ENCODE results near the gene LAMB2. TPM values are rescaled to one million over a fixed set of nuclear protein-coding genes. Genes with fewer than 3 reads are reported as not detected.

The LAMB2 gene
- total and polyA plus RNA-seq, 2 experiments from 2014 or later: 615 to 1,233 TPM

GRCh38 chr3:49158792-49159191 lies 25.9 kb upstream of the LAMB2 start:
- no peak overlapping the region for H3K4me3 ChIP-seq
- H3K36me3 ChIP-seq: peaks cover 2% of the 10 kb centered on the region
- no peak overlapping the region for H3K27ac ChIP-seq
- DNase-seq (ENCODE audit: low read depth in 1 of 2, low spot score in 1 of 2): no peak
- no peak for TF ChIP-seq CTCF (IDR thresholded peaks at IDR 0.05; ENCODE audit: low read depth, low read length)
- H3K9me3 ChIP-seq (ENCODE audit: low read depth): no peaks in the 10 kb centered on the region
- no peaks in the 10 kb centered on the region for H3K4me1 ChIP-seq (ENCODE audit: low read depth)
- no peaks in the 10 kb centered on the region for H3K27me3 ChIP-seq

- Histone ChIP-seq H3K36me3 (no peaks in the 10 kb centered on the region), H3K27me3 (no peaks in the 10 kb centered on the region), H3K4me3 (no peak overlapping the region), H3K27ac (peak overlapping the region; percentile 1), H3K9me3 (ENCODE audit: low read depth) (no peaks in the 10 kb centered on the region), H3K4me1 (ENCODE audit: low read depth) (no peaks in the 10 kb centered on the region)
- TF ChIP-seq CTCF (IDR thresholded peaks at IDR 0.05; ENCODE audit: low read depth, low read length): peak; percentile 34
- peak; percentile 19 to 40 for DNase-seq (ENCODE audit: low read depth in 1 of 2, low spot score in 1 of 2)
Measured at GRCh38 chr3:49158103-49158709, 25.4 kb upstream of the LAMB2 start.

- Histone ChIP-seq H3K36me3 (no peaks in the 10 kb centered on the region), H3K4me1 (ENCODE audit: low read depth) (no peaks in the 10 kb centered on the region), H3K9me3 (ENCODE audit: low read depth) (no peaks in the 10 kb centered on the region), H3K27ac (peak overlapping the region; percentile 1), H3K27me3 (no peaks in the 10 kb centered on the region), H3K4me3 (no peak overlapping the region)
- no peak for TF ChIP-seq CTCF (IDR thresholded peaks at IDR 0.05; ENCODE audit: low read depth, low read length)
- no peak for DNase-seq (ENCODE audit: low read depth in 1 of 2, low spot score in 1 of 2)
Measured at GRCh38 chr3:49157289-49157688, 24.4 kb upstream of the LAMB2 start.

- H3K36me3 ChIP-seq: no peaks in the 10 kb centered on the region
- DNase-seq (ENCODE audit: low read depth in 1 of 2, low spot score in 1 of 2): no peak
- H3K4me1 ChIP-seq (ENCODE audit: low read depth): no peaks in the 10 kb centered on the region
- H3K4me3 ChIP-seq: no peak overlapping the region
- H3K27me3 ChIP-seq: no peaks in the 10 kb centered on the region
- no peak overlapping the region for H3K27ac ChIP-seq
- no peak for TF ChIP-seq CTCF (IDR thresholded peaks at IDR 0.05; ENCODE audit: low read depth, low read length)
- no peaks in the 10 kb centered on the region for H3K9me3 ChIP-seq (ENCODE audit: low read depth)
Measured at GRCh38 chr3:49153349-49153912, 20.6 kb upstream of the LAMB2 start.

GRCh38 chr3:49151610-49152009 lies 18.8 kb upstream of the LAMB2 start:
- TF ChIP-seq CTCF (IDR thresholded peaks at IDR 0.05; ENCODE audit: low read depth, low read length): no peak
- DNase-seq (ENCODE audit: low read depth in 1 of 2, low spot score in 1 of 2): no peak
- no peaks in the 10 kb centered on the region for H3K27me3 ChIP-seq
- H3K9me3 ChIP-seq (ENCODE audit: low read depth): no peaks in the 10 kb centered on the region
- no peaks in the 10 kb centered on the region for H3K36me3 ChIP-seq
- no peak overlapping the region for H3K27ac ChIP-seq
- H3K4me1 ChIP-seq (ENCODE audit: low read depth): no peaks in the 10 kb centered on the region
- H3K4me3 ChIP-seq: no peak overlapping the region

All from cardiac muscle cell (in vitro differentiated cells and primary cell).